A673 (cell line): ENCODE results near the gene TOMM40. TPM values are rescaled to one million over a fixed set of nuclear protein-coding genes. Genes with fewer than 3 reads are reported as not detected.

ENCODE experiments used
- Bru-seq: library from RNA; stranded (reverse); fragments of 400-500 nt; gene quantifications from one replicate; lab custom pipeline; 2021; lab: Mats Ljungman, UMichigan
- BruChase-seq, 2 experiments: library from RNA; stranded (reverse); fragments of 400-500 nt; gene quantifications; one replicate each; lab custom pipeline; 2021; lab: Mats Ljungman, UMichigan
- BruUV-seq: library from RNA; stranded (reverse); fragments of 400-500 nt; replicated peaks from 2 replicates; lab custom pipeline; 2021; lab: Mats Ljungman, UMichigan
- CTCF ChIA-PET: fragments of 300-600 bp; sonication (Branson Sonifier 250); formaldehyde crosslinking; loops from one replicate; lab custom pipeline; 2022; ENCODE audit warnings: antibody characterized with exemption; lab: Charles Lee
- POLR2A ChIA-PET: fragments of 300-600 bp; sonication (Branson Sonifier 250); formaldehyde crosslinking; loops from one replicate; lab custom pipeline; 2022; ENCODE audit warnings: antibody characterized with exemption; ENCODE audit not compliant: low non-redundant PET; lab: Charles Lee
- DNase-seq: peaks from one replicate; pipeline ENCODE4 v3.0.0-alpha.2; 2015; ENCODE audit warnings: low spot score
- H3K27ac ChIP-seq: fragments of 200-600 bp; sonication (generic); 2 replicates; pipeline ENCODE4 v1.5.1; 2016; ENCODE audit warnings: mixed run types, low read depth, mild to moderate bottlenecking, mixed read lengths, antibody characterized with exemption, low read length; ENCODE audit not compliant: poor library complexity, severe bottlenecking
- H3K27me3 ChIP-seq: fragments of 200-600 bp; sonication (generic); replicated peaks from 2 replicates; pipeline ENCODE4 v1.6.1; 2017; ENCODE audit warnings: mixed run types, low read depth, mild to moderate bottlenecking, mixed read lengths, antibody characterized with exemption, low read length; ENCODE audit not compliant: insufficient read depth, poor library complexity
- H3K36me3 ChIP-seq: fragments of 200-600 bp; sonication (generic); 2 replicates; pipeline ENCODE4 v1.6.1; 2016; ENCODE audit warnings: mixed run types, mild to moderate bottlenecking, mixed read lengths, antibody characterized with exemption, low read length; ENCODE audit not compliant: insufficient read depth, poor library complexity, severe bottlenecking
- H3K4me1 ChIP-seq: fragments of 200-600 bp; sonication (generic); 2 replicates; pipeline ENCODE4 v1.6.1; 2017; ENCODE audit warnings: mixed run types, mild to moderate bottlenecking, mixed read lengths, antibody characterized with exemption, low read length; ENCODE audit not compliant: insufficient read depth, poor library complexity, severe bottlenecking
- H3K4me3 ChIP-seq: fragments of 200-600 bp; sonication (generic); 2 replicates; pipeline ENCODE4 v1.5.1; 2016; ENCODE audit warnings: low read depth, mixed run types, mild to moderate bottlenecking, mixed read lengths, low read length; ENCODE audit not compliant: poor library complexity, severe bottlenecking
- H3K9me3 ChIP-seq: fragments of 200-600 bp; sonication (generic); 2 replicates; pipeline ENCODE4 v1.6.1; 2016; ENCODE audit warnings: mixed run types, low read depth, mild to moderate bottlenecking, mixed read lengths, antibody characterized with exemption, low read length; ENCODE audit not compliant: poor library complexity, severe bottlenecking
- CTCF ChIP-seq: fragments of 300-800, 200-600 bp; sonication (generic); conservative IDR thresholded peaks from 2 replicates; pipeline ENCODE4 v1.5.1; 2017; ENCODE audit warnings: low read depth, mild to moderate bottlenecking, antibody characterized with exemption, low read length, moderate library complexity, mixed read lengths
- EZH2 ChIP-seq: fragments of 200-600 bp; sonication (generic); IDR thresholded peaks from 2 replicates; pipeline ENCODE4 v1.6.1; 2017; ENCODE audit warnings: borderline replicate concordance, low read depth, mild to moderate bottlenecking, mixed read lengths, antibody characterized with exemption, low read length; ENCODE audit not compliant: poor library complexity, severe bottlenecking
- intact Hi-C: fragments of 100-400 bp; cut with micrococcal nuclease; formaldehyde crosslinking; loops from one replicate; pipeline ENCODE4 v1.10.0; 2022; ENCODE audit not compliant: unreplicated experiment
- long read RNA-seq: library from polyadenylated mRNA; stranded (forward); transcript quantifications from one replicate; pipeline ENCODE4 v2.0.0, GENCODE V29; 2022
- total RNA-seq: library from RNA; stranded (reverse); gene quantifications from 2 replicates; pipeline ENCODE4 v1.2.3, GENCODE V29; 2021

The TOMM40 gene
- total RNA-seq (205 and 234 TPM in 2 replicates), Bru-seq, nascent RNA (percentile 83 among the genes with signal in this experiment), BruChase-seq, experiment 1, labeled RNA remaining after a 2-hour chase (percentile 84 among the genes with signal in this experiment), BruChase-seq, experiment 2, labeled RNA remaining after a 6-hour chase (percentile 93 among the genes with signal in this experiment)
- long read RNA-seq, transcript TOMM40-201 (10 exons, 1,707 nt) = minor isoform, 90 of 840 reads
- long read RNA-seq, transcript TOMM40-203 (9 exons, 1,725 nt) = minor isoform, 209 of 840 reads
- long read RNA-seq, transcript TOMM40-202 (10 exons, 1,709 nt) = major isoform, 490 of 840 reads
- long read RNA-seq, partial matches to known transcripts = 19 of 840 reads
- long read RNA-seq, other reads (novel, unspliced or antisense) = 31 of 840 reads

DNA sequence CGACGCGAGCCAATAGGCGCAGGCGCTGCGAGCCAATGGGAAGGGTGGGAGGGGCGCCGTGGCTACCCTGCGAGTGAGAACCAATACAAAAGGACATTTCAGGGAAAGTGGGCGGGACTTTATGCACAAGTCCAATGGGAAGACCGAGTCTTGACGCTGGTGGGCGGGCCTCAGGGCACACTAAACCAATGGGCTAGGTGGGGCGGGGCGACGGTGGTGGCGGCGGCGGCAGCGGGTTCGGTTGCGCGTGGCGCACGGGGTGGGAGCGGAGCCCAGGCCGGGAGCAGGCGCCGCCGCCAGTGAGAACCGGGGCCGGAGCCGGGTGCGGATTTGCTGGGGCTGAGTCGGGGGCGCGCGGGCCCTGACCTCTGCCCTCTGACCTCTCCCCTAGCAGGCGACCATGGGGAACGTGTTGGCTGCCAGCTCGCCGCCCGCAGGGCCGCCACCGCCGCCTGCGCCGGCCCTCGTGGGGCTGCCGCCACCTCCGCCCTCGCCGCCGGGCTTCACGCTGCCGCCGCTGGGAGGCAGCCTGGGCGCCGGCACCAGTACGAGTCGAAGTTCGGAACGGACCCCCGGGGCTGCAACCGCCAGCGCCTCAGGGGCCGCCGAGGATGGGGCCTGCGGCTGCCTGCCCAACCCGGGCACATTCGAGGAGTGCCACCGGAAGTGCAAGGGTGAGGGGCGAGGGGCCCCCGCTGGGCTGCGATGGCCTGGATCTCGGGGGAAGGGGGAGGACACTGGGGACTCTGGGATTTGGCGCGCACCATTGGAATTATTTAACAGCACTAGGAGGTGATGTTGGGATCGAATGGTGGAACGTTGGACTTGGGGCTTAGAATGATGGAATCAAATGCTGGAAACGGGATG, at the start of gene TOMM40:
TSS of gene TOMM40 (plus strand) at position 239 of the 867 bp plus-strand sequence. CDS start at position 401, 162 bp downstream.
- intact Hi-C loops = loop anchor here (2.0 kb wide), 1 partner anchor 44 kb away; the partner anchor contains the start of gene NECTIN2
- BruUV-seq = no TSS peak
- POLR2A ChIA-PET = no interaction called here
- TF ChIP-seq CTCF (no peak), EZH2 (no peak)
- Histone ChIP-seq H3K27ac (peak within 1 kb of the TSS; percentile 91), H3K9me3 (no peaks in the 10 kb centered on the region), H3K4me1 (peaks cover 14% of the 10 kb centered on the region), H3K27me3 (no peaks in the 10 kb centered on the region), H3K36me3 (peaks cover 37% of the 10 kb centered on the region), H3K4me3 (peak within 1 kb of the TSS; percentile 85)
- no peak for DNase-seq
- CTCF ChIA-PET = no interaction called here

GRCh38 chr19:44845286-44845611, 45.8 kb upstream of the TOMM40 start:
- CTCF ChIA-PET = interaction anchor here (0.6 kb wide), 2 partner anchors 43 to 107 kb away, joined by 6 to 10 read pairs; no protein-coding TSS in a partner anchor
- intact Hi-C loops = loop anchor here (1.0 to 10.0 kb wide), 3 partner anchors 44 to 160 kb away; no protein-coding TSS in a partner anchor

More at GRCh38 chr19:44845286-44845611, 45.8 kb upstream of the TOMM40 start:
- no peaks in the 10 kb centered on the region for H3K36me3 ChIP-seq
- BruUV-seq = TSS peak; percentile 59
- peak overlapping the region; percentile 65 for H3K27ac ChIP-seq
- H3K27me3 ChIP-seq = no peaks in the 10 kb centered on the region
- DNase-seq = no peak
- H3K9me3 ChIP-seq = no peaks in the 10 kb centered on the region
- TF ChIP-seq EZH2 = no peak
- TF ChIP-seq CTCF = no peak
- POLR2A ChIA-PET = no interaction called here
- H3K4me3 ChIP-seq = peak overlapping the region; percentile 64
- H3K4me1 ChIP-seq = peaks cover 29% of the 10 kb centered on the region
